Endothelial cell of umbilical vein (primary cell): Measurements from ENCODE around the gene GRWD1. TPM values are rescaled to one million over a fixed set of nuclear protein-coding genes. Genes with fewer than 3 reads are reported as not detected.
A peak's percentile ranks its signal among the peaks of the same experiment; 100 is the strongest.

Experiments
- BruUV-seq: library from RNA; stranded (reverse); fragments of 400-500 nt; replicated peaks from 2 replicates; lab custom pipeline; 2021; lab: Mats Ljungman, UMichigan
- CTCF ChIA-PET: fragments of 300-600, 350-600 bp; sonication (Branson Sonifier 250); formaldehyde crosslinking; loops from one replicate; lab custom pipeline; 2021; ENCODE audit warnings: antibody characterized with exemption, inconsistent platforms; lab: Charles Lee
- POLR2A ChIA-PET: fragments of 300-600, 350-600 bp; sonication (Branson Sonifier 250); formaldehyde crosslinking; loops from one replicate; lab custom pipeline; 2021; ENCODE audit warnings: antibody characterized with exemption, inconsistent platforms; lab: Charles Lee
- DNase-seq: peaks from one replicate; pipeline ENCODE4 v3.0.0-alpha.2; 2011; ENCODE audit warnings: low read depth, low spot score
- FAIRE-seq: peaks from 2 replicates; lab custom pipeline; 2011; peaks lifted over from hg19 to GRCh38; lab: Jason Lieb, UNC
- H2AFZ ChIP-seq: 2 replicates; pipeline ENCODE4 v1.6.0; 2012; ENCODE audit warnings: low read depth, low read length, control low read depth, inconsistent platforms
- H3K27ac ChIP-seq: 2 replicates; pipeline ENCODE4 v1.5.1; 2011; ENCODE audit warnings: low read depth, mild to moderate bottlenecking, control low read depth, low read length, moderate library complexity; ENCODE audit not compliant: insufficient read depth
- H3K27me3 ChIP-seq, 2 experiments: 2 replicates each; pipeline versions ENCODE4 v1.6.0 to v1.6.1; 2011; ENCODE audit warnings: low read length in 2 of 2, mixed read lengths in 1 of 2; ENCODE audit not compliant: control insufficient read depth in 2 of 2, insufficient read depth in 2 of 2
- H3K36me3 ChIP-seq, 2 experiments: 2 replicates in 1 of 2; 3 replicates in 1 of 2; pipeline ENCODE4 v1.5.1; 2011; ENCODE audit warnings: low read length in 2 of 2, mild to moderate bottlenecking in 1 of 2, moderate library complexity in 1 of 2; ENCODE audit not compliant: control insufficient read depth in 2 of 2, insufficient read depth in 2 of 2; ENCODE audit errors: extremely low read depth in 1 of 2
- H3K4me1 ChIP-seq: 3 replicates; pipeline ENCODE4 v1.5.1; 2011; ENCODE audit warnings: mild to moderate bottlenecking, low read length; ENCODE audit not compliant: control insufficient read depth, insufficient read depth; ENCODE audit errors: extremely low read depth
- H3K4me2 ChIP-seq: 2 replicates; pipeline ENCODE4 v1.6.1; 2011; ENCODE audit warnings: low read length, control low read depth, mixed read lengths; ENCODE audit not compliant: insufficient read depth
- H3K4me3 ChIP-seq, 3 experiments: fragments of 200-600 bp in 1 of 3; sonication (generic), shearing (Covaris generic) in 1 of 3; replicated peaks in 1 of 3; 2 replicates each; pipeline ENCODE4 v1.5.1; 2011 to 2016; ENCODE audit warnings: control low read depth in 3 of 3, low read length in 3 of 3, mild to moderate bottlenecking in 2 of 3, inconsistent platforms in 1 of 3, low read depth in 1 of 3, moderate library complexity in 1 of 3; ENCODE audit not compliant: insufficient read depth in 1 of 3
- H3K79me2 ChIP-seq: 2 replicates; pipeline ENCODE4 v1.6.0; 2012; ENCODE audit warnings: low read length, inconsistent platforms; ENCODE audit not compliant: control insufficient read depth, insufficient read depth
- H3K9ac ChIP-seq: replicated peaks from 2 replicates; pipeline ENCODE3; 2011; ENCODE audit warnings: low read length, control low read depth; ENCODE audit not compliant: insufficient read depth; ENCODE audit errors: extremely low read depth
- H3K9me1 ChIP-seq: replicated peaks from 3 replicates; pipeline ENCODE4 v1.6.0; 2011; ENCODE audit warnings: mild to moderate bottlenecking, low read length; ENCODE audit not compliant: control insufficient read depth, insufficient read depth; ENCODE audit errors: extremely low read depth
- H3K9me3 ChIP-seq: replicated peaks from 2 replicates; pipeline ENCODE4 v1.5.1; 2012; ENCODE audit warnings: low read length, inconsistent platforms; ENCODE audit not compliant: control insufficient read depth, insufficient read depth
- H4K20me1 ChIP-seq: replicated peaks from 2 replicates; pipeline ENCODE3; 2011; ENCODE audit warnings: mild to moderate bottlenecking, low read length; ENCODE audit not compliant: control insufficient read depth, insufficient read depth; ENCODE audit errors: extremely low read depth
- CTCF ChIP-seq, 2 donors: IDR thresholded peaks; 1 replicate in 1 of 2; 2 replicates in 1 of 2; pipeline ENCODE4 v1.5.1; 2011; ENCODE audit warnings: low read length in 2 of 2, mild to moderate bottlenecking in 2 of 2, moderate library complexity in 2 of 2, control low read depth in 1 of 2, inconsistent platforms in 1 of 2, low read depth in 1 of 2; ENCODE audit not compliant: insufficient read depth in 1 of 2; ENCODE audit errors: extremely low read depth in 1 of 2
- EZH2 ChIP-seq: IDR thresholded peaks from 2 replicates; pipeline ENCODE4 v1.6.1; 2012; ENCODE audit warnings: borderline replicate concordance, low read depth, mild to moderate bottlenecking, moderate library complexity, low read length, inconsistent platforms; ENCODE audit not compliant: severe bottlenecking
- FOS ChIP-seq: IDR thresholded peaks from 2 replicates; pipeline ENCODE4 v1.6.1; 2011; ENCODE audit warnings: mild to moderate bottlenecking, low read length, moderate library complexity, borderline replicate concordance; ENCODE audit not compliant: insufficient read depth
- GATA2 ChIP-seq: IDR thresholded peaks from 2 replicates; pipeline ENCODE4 v1.7.0; 2011; ENCODE audit warnings: low read depth, mild to moderate bottlenecking, moderate library complexity, mixed read lengths, low read length; ENCODE audit not compliant: insufficient read length, insufficient read depth
- JUN ChIP-seq: IDR thresholded peaks from 2 replicates; pipeline ENCODE4 v1.6.1; 2011; ENCODE audit warnings: borderline replicate concordance, low read depth; ENCODE audit not compliant: insufficient read length, insufficient read depth
- MAX ChIP-seq: IDR thresholded peaks from 2 replicates; pipeline ENCODE4 v1.6.1; 2011; ENCODE audit not compliant: insufficient read depth, insufficient read length
- MYC ChIP-seq: IDR thresholded peaks from one replicate; pipeline ENCODE4 v1.6.1; 2011; ENCODE audit warnings: mild to moderate bottlenecking, low read depth, low read length
- POLR2A ChIP-seq: IDR thresholded peaks from 2 replicates; pipeline ENCODE4 v1.6.1; 2012; ENCODE audit warnings: low read depth, mild to moderate bottlenecking, control low read depth, low read length
- POLR2AphosphoS5 ChIP-seq: IDR thresholded peaks from 2 replicates; pipeline ENCODE4 v1.6.1; 2012; ENCODE audit warnings: low read depth, mild to moderate bottlenecking, control low read depth, low read length, moderate library complexity; ENCODE audit not compliant: insufficient read depth
- dilution Hi-C: fragments of 300-500 bp; cut with MboI; formaldehyde crosslinking; loops from one replicate; pipeline ENCODE4 v1.15.0; 2019; ENCODE audit warnings: low sequenced_read_pairs; ENCODE audit not compliant: extremely low pct_ligation_motif_present
- intact Hi-C: fragments of 100-400 bp; cut with micrococcal nuclease; formaldehyde crosslinking; loops from one replicate; pipeline ENCODE4 v1.10.0; 2022
- polyA plus RNA-seq, 4 experiments: library from polyadenylated mRNA; depleted of rRNA in 3 of 4; stranded (reverse) in 3 of 4; unstranded in 1 of 4; fragments of >200 nt; gene quantifications; 2 replicates each; pipeline versions ENCODE4 v1.2.1 to v1.2.3, GENCODE V29; 2011 to 2012; ENCODE audit warnings: missing spikeins in 1 of 4
- total RNA-seq: library from RNA; stranded (reverse); gene quantifications from 2 replicates; pipeline ENCODE4 v1.2.3, GENCODE V29; 2021

Gene GRWD1
- total and polyA plus RNA-seq, 2 donors (not counting 3 experiments of a cell fraction or from before 2014, with no cell fraction given) = 26.3 to 52.7 TPM

- Histone ChIP-seq H2AFZ (peak overlapping the region; percentile 71), H4K20me1 (no peaks in the 10 kb centered on the region), H3K79me2 (no peaks in the 10 kb centered on the region), H3K4me3 (no peak overlapping the region), H3K27me3 (no peaks in the 10 kb centered on the region), H3K36me3 (no peaks in the 10 kb centered on the region), H3K9me1 (no peaks in the 10 kb centered on the region), H3K9ac (no peak overlapping the region), H3K4me1 (peaks cover 6% of the 10 kb centered on the region), H3K9me3 (no peaks in the 10 kb centered on the region), H3K4me2 (no peak overlapping the region), H3K27ac (no peak overlapping the region)
- TF ChIP-seq POLR2A = no peak
- TF ChIP-seq FOS = peak; percentile 13
- dilution Hi-C loops (no loop called here), intact Hi-C loops (loop anchor here (2.0 kb wide), 1 partner anchor 15 kb away; no protein-coding TSS in a partner anchor)
- no TSS peak for BruUV-seq
- FAIRE-seq (no peak), DNase-seq (no peak)
- ChIA-PET POLR2A (no interaction called here), CTCF (interaction anchor here (1.2 to 2.2 kb wide), 3 partner anchors 13 to 31 kb away, joined by 3 to 11 read pairs (median 5); partner anchors contain the start of genes GRWD1 and KDELR1)
Observed at GRCh38 chr19:48413879-48414587, 31.8 kb upstream of the GRWD1 start.

- TF ChIP-seq CTCF (IDR thresholded peaks at IDR 0.05; ENCODE audit: extremely low read depth in 1 of 2, insufficient read depth in 1 of 2, low read depth in 1 of 2, low read length in 2 of 2) (no peak), POLR2AphosphoS5 (no peak), JUN (no peak), MYC (no peak), POLR2A (no peak), FOS (no peak), EZH2 (no peak), MAX (no peak), GATA2 (no peak)
- H3K4me2 ChIP-seq = no peak overlapping the region
- H2AFZ ChIP-seq = peak overlapping the region; percentile 96
- peak; percentile 85 for DNase-seq
- H3K9me1 ChIP-seq = no peaks in the 10 kb centered on the region
- no peaks in the 10 kb centered on the region for H4K20me1 ChIP-seq
- peaks cover 6% of the 10 kb centered on the region for H3K4me1 ChIP-seq
- no peaks in the 10 kb centered on the region for H3K9me3 ChIP-seq
- H3K9ac ChIP-seq = no peak overlapping the region
- ChIA-PET POLR2A (no interaction called here), CTCF (interaction anchor here (2.2 kb wide), 1 partner anchor 24 kb away, joined by 11 read pairs; the partner anchor contains the start of gene KDELR1)
- intact Hi-C loops (loop anchor here (1.0 to 2.0 kb wide), 2 partner anchors 17 to 30 kb away; partner anchors contain the start of gene GRWD1), dilution Hi-C loops (no loop called here)
- H3K79me2 ChIP-seq = no peaks in the 10 kb centered on the region
- H3K36me3 ChIP-seq = no peaks in the 10 kb centered on the region
- H3K27ac ChIP-seq = no peak overlapping the region
- peak overlapping the region in 2 of 3 experiments; percentile 31 to 37 for H3K4me3 ChIP-seq
- no TSS peak for BruUV-seq
- FAIRE-seq = peak; percentile 85
- H3K27me3 ChIP-seq = no peaks in the 10 kb centered on the region
Observed at GRCh38 chr19:48415395-48415794, 30.4 kb upstream of the GRWD1 start.
